RWPE1 (cell line): Measurements from ENCODE around the gene TOLLIP.
A peak's percentile ranks its signal among the peaks of the same experiment; 100 is the strongest.

Experiments used
- CTCF ChIA-PET: fragments of 350-600 bp; sonication (Branson Sonifier 250); formaldehyde crosslinking; extraction: SDS; loops from one replicate; lab custom pipeline; 2021; lab: Yijun Ruan, JAX
- POLR2A ChIA-PET: fragments of 400-600 bp; formaldehyde crosslinking; extraction: SDS; loops from one replicate; lab custom pipeline; 2020; ENCODE audit warnings: antibody characterized with exemption; ENCODE audit not compliant: low non-redundant PET; lab: Yijun Ruan, JAX
- DNase-seq: peaks from one replicate; pipeline ENCODE4 v3.0.0; 2012; ENCODE audit warnings: low spot score
- H3K27ac ChIP-seq: fragments of 450-650 bp; 2 replicates; pipeline ENCODE4 v1.5.1; 2017
- CTCF ChIP-seq: fragments of 450-650 bp; conservative IDR thresholded peaks from 2 replicates; pipeline ENCODE4 v1.5.1; 2017; ENCODE audit warnings: low read depth, mild to moderate bottlenecking

The TOLLIP gene

GRCh38 chr11:1317993-1318392, 8.6 kb upstream of the TOLLIP start:
- CTCF ChIA-PET, result no interaction called here

GRCh38 chr11:1317432-1317831, 8.0 kb upstream of the TOLLIP start:
- ChIA-PET POLR2A (no interaction called here), CTCF (interaction anchor here (0.7 kb wide), 1 partner anchor 392 kb away, joined by 3 read pairs; no protein-coding TSS in a partner anchor)
- DNase-seq, result no peak
- H3K27ac ChIP-seq, result no peak overlapping the region
- TF ChIP-seq CTCF, result no peak

More at GRCh38 chr11:1317993-1318392, 8.6 kb upstream of the TOLLIP start:
- POLR2A ChIA-PET, result no interaction called here
- no peak for DNase-seq
- no peak for TF ChIP-seq CTCF
- H3K27ac ChIP-seq, result no peak overlapping the region

GRCh38 chr11:1310772-1311468, 1.5 kb upstream of the TOLLIP start:
- ChIA-PET CTCF (no interaction called here), POLR2A (no interaction called here)
- H3K27ac ChIP-seq, result no peak overlapping the region
- no peak for TF ChIP-seq CTCF
- no peak for DNase-seq

- no peak for TF ChIP-seq CTCF
- no peak for DNase-seq
- ChIA-PET CTCF (interaction anchor here (0.6 to 0.7 kb wide), 2 partner anchors 12 to 316 kb away, joined by 3 read pairs; no protein-coding TSS in a partner anchor), POLR2A (no interaction called here)
- peak overlapping the region; percentile 84 for H3K27ac ChIP-seq
Measured at GRCh38 chr11:1310318-1310687, 871 bp upstream of the TOLLIP start.

- DNase-seq, result peak; percentile 57
- TF ChIP-seq CTCF, result no peak
- peak overlapping the region; percentile 84 for H3K27ac ChIP-seq
- POLR2A ChIA-PET, result interaction anchor here (0.8 to 1.4 kb wide), 4 partner anchors 10 to 47 kb away, joined by 3 to 4 read pairs (median 3); no protein-coding TSS in a partner anchor
- CTCF ChIA-PET, result interaction anchor here (0.7 kb wide), 2 partner anchors 60 to 78 kb away, joined by 4 to 6 read pairs; no protein-coding TSS in a partner anchor
Measured at GRCh38 chr11:1308743-1309497, 512 bp downstream of the TOLLIP start.

GRCh38 chr11:1307998-1308742, 1.3 kb downstream of the TOLLIP start:
- peak; percentile 25 for DNase-seq
- ChIA-PET CTCF (interaction anchor here (0.7 kb wide), 1 partner anchor 71 kb away, joined by 4 read pairs; no protein-coding TSS in a partner anchor), POLR2A (interaction anchor here (0.8 kb wide), 1 partner anchor 17 kb away, joined by 3 read pairs; no protein-coding TSS in a partner anchor)
- TF ChIP-seq CTCF, result no peak
- H3K27ac ChIP-seq, result peak overlapping the region; percentile 84
